ENCODE results near the gene HIPK2.

DNA sequence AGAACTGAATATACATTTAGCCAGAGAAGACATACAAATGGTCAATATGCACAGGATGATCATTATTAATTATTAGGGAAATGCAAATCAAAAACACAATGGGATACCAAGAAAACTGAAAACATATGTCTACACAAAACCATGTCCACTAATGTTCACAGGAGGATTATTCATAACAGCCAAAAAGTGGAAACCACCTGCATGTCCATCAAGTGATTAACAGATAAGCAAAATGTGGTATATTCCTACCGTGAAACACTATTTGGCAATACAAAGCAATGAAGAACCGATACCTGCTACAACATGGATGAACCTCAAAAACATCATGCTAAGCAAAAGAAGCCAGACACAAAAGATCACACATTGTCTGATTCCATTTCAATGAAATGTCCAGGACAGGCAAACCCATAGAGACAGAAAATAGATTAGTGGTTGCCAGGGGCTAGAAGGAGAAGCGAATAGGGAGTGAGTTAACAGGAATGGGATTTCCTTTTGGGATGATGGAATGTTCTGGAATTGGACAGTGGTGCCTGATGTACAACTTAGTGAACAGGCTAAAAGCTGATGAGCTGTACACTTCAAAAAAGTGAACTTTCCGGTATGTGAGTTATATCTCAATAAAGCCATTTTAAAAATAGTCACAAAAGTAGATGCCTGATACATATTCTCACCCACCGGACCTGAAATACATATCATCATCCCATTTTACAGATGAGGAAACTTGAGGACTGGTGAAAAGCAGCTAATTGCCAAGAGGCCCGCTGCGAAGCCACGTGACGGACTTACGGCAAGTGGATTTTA is 33.6 kb downstream of the HIPK2 start:
- TF ChIP-seq GATA2 (IDR thresholded peaks at IDR 0.05; ENCODE audit: low read depth, low read length) (no peak), GATA3 (IDR thresholded peaks at IDR 0.05; ENCODE audit: low read depth, low read length) (no peak)
